Thoracic aorta (tissue), 2 donors: ENCODE results near the gene TREM1. TPM values are rescaled to one million over a fixed set of nuclear protein-coding genes. Genes with fewer than 3 reads are reported as not detected.

ENCODE experiments used
- ATAC-seq: fragments of 150-250 bp; one replicate; pipeline ENCODE4 v1.8.0; 2017; ENCODE audit warnings: low read depth; ENCODE audit not compliant: insufficient number of reproducible peaks, low FRiP score
- DNase-seq: peaks from one replicate; pipeline ENCODE4 v3.0.0-alpha.2; 2020; ENCODE audit warnings: low spot score
- H3K27ac ChIP-seq, 2 donors: fragments of 200-600 bp; sonication (generic); 1 replicate in 1 of 2; 2 replicates in 1 of 2; pipeline ENCODE4 v1.5.1; 2016; ENCODE audit warnings: mild to moderate bottlenecking in 2 of 2, moderate library complexity in 2 of 2
- H3K27me3 ChIP-seq: fragments of 200-600 bp; sonication (generic); replicated peaks from 2 replicates; pipeline ENCODE4 v1.6.0; 2016; ENCODE audit warnings: mild to moderate bottlenecking; ENCODE audit not compliant: insufficient read depth
- H3K36me3 ChIP-seq: fragments of 200-600 bp; sonication (generic); one replicate; pipeline ENCODE4 v1.5.1; 2016
- H3K4me1 ChIP-seq, 2 donors: fragments of 200-600 bp; sonication (generic); 1 replicate in 1 of 2; 2 replicates in 1 of 2; pipeline versions ENCODE4 v1.5.1 to v1.6.0; 2016; ENCODE audit warnings: low read depth in 2 of 2, mild to moderate bottlenecking in 1 of 2; ENCODE audit not compliant: control insufficient read depth in 1 of 2
- H3K4me3 ChIP-seq: fragments of 200-600 bp; sonication (generic); 2 replicates; pipeline ENCODE4 v1.5.1; 2016; ENCODE audit warnings: mild to moderate bottlenecking
- H3K9me3 ChIP-seq: fragments of 200-600 bp; sonication (generic); 2 replicates; pipeline ENCODE4 v1.5.1; 2016
- total RNA-seq, 2 donors: library from RNA; depleted of rRNA; stranded (reverse); fragments of >200 nt; gene quantifications; one replicate each; pipeline versions ENCODE4 v1.1.0 to v1.2.3, GENCODE V29; 2016
- TF ChIP-seq, protein P1 (sequence below): fragments of 200-600 bp; sonication (generic); IDR thresholded peaks from one replicate; pipeline ENCODE4 v1.5.1; 2019; ENCODE audit warnings: antibody characterized with exemption

The TREM1 gene
- total RNA-seq, 2 donors from 2014 or later: 3.1 to 11.7 TPM

DNA sequence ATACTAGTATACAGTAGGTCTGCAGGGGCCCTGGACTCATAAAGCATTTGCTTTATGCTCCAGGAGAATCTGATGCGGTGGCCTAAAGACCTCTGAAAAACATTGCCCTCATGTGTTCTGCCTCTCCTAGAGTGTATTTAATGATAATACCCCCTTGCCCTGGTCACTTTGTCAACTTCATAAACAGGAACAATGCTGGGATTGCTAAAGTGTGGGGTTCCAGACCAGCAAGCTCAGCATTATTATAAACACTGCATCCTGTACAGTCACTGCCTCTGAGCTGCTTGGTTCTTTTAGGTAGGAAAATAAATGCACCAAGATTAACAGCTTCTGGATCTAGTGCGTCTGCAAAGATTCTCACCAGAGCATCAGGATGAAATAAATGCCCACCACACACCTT is 12.2 kb downstream of the TREM1 start:
- Histone ChIP-seq H3K9me3 (no peaks in the 10 kb centered on the region), H3K4me3 (no peak overlapping the region), H3K4me1 (no peaks in the 10 kb centered on the region), H3K27ac (no peak overlapping the region), H3K36me3 (no peaks in the 10 kb centered on the region), H3K27me3 (no peaks in the 10 kb centered on the region)
- TF ChIP-seq, protein P1, sequence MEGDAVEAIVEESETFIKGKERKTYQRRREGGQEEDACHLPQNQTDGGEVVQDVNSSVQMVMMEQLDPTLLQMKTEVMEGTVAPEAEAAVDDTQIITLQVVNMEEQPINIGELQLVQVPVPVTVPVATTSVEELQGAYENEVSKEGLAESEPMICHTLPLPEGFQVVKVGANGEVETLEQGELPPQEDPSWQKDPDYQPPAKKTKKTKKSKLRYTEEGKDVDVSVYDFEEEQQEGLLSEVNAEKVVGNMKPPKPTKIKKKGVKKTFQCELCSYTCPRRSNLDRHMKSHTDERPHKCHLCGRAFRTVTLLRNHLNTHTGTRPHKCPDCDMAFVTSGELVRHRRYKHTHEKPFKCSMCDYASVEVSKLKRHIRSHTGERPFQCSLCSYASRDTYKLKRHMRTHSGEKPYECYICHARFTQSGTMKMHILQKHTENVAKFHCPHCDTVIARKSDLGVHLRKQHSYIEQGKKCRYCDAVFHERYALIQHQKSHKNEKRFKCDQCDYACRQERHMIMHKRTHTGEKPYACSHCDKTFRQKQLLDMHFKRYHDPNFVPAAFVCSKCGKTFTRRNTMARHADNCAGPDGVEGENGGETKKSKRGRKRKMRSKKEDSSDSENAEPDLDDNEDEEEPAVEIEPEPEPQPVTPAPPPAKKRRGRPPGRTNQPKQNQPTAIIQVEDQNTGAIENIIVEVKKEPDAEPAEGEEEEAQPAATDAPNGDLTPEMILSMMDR: no peak
- no peak for DNase-seq
- no peak for ATAC-seq

DNA sequence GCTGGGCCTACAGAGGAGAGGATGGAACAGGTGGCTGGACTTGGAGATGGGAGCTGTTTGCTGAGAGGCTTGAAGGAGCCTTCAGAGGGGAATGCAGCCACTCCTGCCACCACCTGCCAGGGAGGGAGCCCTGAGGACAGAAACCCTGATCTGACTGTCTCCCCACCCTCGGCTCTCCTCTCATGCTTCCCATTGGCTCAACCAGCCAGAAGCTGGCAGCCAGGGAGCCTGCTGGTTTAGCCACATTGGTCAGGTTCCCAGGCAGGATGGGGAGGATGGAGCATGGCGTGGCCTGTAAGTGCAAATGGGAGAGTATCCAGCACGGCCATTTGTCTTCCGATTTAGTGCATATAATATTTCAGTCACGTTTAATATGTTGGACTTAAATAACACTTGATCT is 12.8 kb downstream of the TREM1 start:
- Histone ChIP-seq H3K9me3 (no peaks in the 10 kb centered on the region), H3K27me3 (no peaks in the 10 kb centered on the region), H3K36me3 (no peaks in the 10 kb centered on the region), H3K4me3 (no peak overlapping the region), H3K4me1 (no peaks in the 10 kb centered on the region), H3K27ac (no peak overlapping the region)
- no peak for DNase-seq
- ATAC-seq: no peak
- TF ChIP-seq, protein P1: no peak

DNA sequence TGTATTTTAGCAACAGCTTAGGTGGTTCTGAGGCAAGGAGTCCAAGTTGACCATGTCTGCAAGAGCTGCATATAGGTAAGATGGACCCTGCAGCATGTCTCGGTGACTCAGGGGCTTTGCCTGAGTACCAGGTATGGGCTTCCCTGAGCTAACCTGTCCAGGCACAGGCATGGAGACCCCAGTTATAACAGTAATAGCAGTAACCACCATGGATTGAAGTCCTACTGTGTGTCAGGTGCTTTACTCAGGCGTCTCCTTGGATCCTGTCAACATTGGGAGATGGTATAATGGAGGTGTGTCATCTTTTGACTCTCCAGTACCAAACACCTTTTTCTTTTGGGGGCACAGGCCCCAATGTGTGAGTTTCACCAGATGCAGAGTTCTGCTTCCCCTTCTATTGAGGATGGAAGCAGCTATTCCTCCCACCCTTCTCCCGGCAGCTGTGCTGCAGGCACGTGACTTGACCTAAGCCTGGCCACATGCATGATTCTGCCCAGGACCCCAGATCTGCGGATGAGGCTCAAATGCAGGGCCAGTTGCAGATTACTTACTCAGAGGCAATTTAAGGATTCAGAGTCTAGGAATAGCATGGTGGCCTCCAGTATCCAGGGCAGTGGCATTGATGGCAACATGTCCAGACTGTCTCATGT is 13.8 kb downstream of the TREM1 start:
- Histone ChIP-seq H3K27ac (no peak overlapping the region), H3K9me3 (no peaks in the 10 kb centered on the region), H3K4me3 (no peak overlapping the region), H3K27me3 (no peaks in the 10 kb centered on the region), H3K36me3 (no peaks in the 10 kb centered on the region), H3K4me1 (no peaks in the 10 kb centered on the region)
- DNase-seq (no peak), ATAC-seq (no peak)
- TF ChIP-seq, protein P1: no peak

DNA sequence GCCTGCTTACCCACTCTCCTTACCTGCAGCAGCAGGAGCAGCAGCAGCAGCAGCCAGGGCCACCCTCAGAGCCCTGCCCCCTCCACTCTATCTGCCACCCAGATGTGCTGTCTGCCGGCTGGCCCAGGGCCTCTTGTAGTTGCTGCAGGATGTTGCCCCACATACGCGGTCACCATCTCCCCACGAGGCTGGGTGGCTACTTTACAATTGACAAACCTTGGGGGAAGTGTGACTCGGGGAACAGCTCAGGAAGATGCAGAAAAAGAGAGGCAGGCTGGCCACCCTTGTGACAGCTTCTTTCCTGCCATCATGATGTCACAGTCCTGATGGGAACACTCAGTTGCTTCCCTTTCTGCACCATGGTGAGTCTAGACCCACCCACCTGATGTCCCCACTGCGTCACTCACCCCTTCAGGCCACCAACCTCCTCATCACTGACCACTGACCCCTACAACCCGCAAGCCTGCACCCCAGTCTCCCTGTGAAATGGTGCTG is 14.5 kb downstream of the TREM1 start:
- Histone ChIP-seq H3K4me3 (no peak overlapping the region), H3K36me3 (no peaks in the 10 kb centered on the region), H3K27me3 (no peaks in the 10 kb centered on the region), H3K4me1 (no peaks in the 10 kb centered on the region), H3K9me3 (no peaks in the 10 kb centered on the region), H3K27ac (no peak overlapping the region)
- DNase-seq: no peak
- TF ChIP-seq, protein P1: no peak
- ATAC-seq: no peak

DNA sequence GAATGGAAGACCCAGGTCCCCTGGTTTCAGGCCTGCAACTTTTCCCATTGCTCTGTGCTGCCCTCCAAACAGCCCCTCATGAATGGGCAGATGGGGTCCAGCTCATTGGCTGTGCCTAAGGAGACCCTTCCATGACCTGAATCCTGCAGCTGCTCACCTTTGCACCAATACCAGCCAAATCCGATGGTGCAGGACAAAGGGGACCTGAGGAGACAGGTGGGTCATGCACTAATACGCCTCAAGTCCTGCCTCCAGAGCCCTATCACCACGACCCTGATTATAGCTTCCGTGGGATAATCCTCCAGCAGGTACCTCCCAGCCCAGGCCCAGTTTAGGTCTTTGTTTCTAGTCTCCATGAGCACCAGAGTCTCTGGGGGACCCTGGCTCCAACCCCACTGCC is 16.8 kb downstream of the TREM1 start:
- TF ChIP-seq, protein P1: no peak
- no peaks in the 10 kb centered on the region for H3K4me1 ChIP-seq
- no peaks in the 10 kb centered on the region for H3K9me3 ChIP-seq
- ATAC-seq (no peak), DNase-seq (no peak)
- H3K27ac ChIP-seq: no peak overlapping the region
- H3K4me3 ChIP-seq: no peak overlapping the region
- no peaks in the 10 kb centered on the region for H3K27me3 ChIP-seq
- H3K36me3 ChIP-seq: no peaks in the 10 kb centered on the region
